HCEC 1CT (cell line): ENCODE results near the gene CYP19A1.

Source experiments
- DNase-seq: peaks from one replicate; pipeline ENCODE4 v3.0.0-alpha.2; 2017

CYP19A1 gene

DNA sequence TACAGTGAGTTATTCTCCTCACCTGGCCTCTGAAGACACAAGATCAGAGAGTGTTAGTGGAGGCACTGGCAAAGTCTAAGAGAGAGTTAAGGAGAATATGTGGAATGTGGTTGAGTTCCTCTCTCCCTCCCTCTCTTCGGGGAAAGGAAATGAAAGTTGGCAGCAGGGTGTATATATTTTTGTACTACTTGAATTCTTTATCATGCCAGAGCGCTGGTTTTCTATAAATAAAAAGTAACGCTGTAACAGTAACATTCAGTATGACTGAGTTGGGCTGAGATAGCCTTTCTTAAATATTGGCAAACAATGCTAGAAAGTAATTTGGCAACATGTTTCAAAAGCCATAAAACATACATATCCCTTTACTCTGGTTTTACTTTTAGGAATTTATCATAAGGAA is 166.2 kb downstream of the CYP19A1 start:
- DNase-seq = peak; percentile 15

DNA sequence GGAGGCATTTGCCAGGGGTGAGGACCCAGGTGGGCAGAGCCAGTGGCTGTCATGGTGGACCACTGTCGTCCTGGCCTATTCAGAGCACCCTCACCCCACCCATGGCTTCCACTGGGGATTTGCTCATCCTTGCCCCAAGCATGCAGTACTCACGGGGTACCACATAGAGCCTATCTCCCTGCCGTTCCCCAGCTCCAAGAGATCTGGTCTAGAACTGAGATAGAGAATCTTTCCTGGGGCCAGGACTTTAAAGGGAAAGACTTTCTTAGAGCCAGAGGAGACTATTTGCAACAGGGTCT is 166.8 kb downstream of the CYP19A1 start:
- DNase-seq = no peak

DNA sequence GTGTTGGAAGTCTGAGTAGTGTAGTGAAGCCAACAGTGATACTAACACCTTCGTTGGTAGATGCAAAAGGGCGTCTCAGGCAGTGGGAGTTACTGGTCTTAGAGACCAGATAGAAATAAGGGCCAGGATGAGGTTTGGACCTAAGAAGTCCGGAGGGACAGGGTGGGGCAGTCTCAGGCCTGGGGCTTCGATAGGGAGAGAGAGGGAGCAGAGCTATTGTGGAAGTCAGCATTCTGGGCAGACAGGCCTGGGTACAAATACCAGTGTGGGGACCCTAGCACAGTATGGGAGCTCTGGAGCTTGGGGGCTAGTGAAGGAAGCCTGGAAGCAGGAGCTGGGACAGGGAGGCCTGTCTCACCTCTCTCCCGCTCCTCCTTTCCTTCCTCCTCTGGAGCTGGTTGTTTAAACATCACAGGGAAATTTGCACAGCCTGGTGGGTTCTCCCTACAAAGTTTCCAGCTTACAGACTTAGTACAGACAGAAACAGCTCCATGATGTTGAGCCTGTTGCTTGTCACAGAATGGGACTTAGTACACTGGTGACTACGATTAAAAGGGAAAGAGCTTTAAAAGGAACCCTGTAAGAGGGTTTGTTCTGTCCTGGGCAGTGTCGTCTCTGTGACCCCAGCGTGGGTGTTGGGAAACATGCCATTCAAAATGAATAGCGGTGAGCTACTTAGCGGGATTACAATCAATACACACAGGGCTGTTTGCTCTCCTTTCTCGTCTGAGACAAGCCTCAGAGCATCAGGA is 167.3 kb downstream of the CYP19A1 start:
- no peak for DNase-seq

DNA sequence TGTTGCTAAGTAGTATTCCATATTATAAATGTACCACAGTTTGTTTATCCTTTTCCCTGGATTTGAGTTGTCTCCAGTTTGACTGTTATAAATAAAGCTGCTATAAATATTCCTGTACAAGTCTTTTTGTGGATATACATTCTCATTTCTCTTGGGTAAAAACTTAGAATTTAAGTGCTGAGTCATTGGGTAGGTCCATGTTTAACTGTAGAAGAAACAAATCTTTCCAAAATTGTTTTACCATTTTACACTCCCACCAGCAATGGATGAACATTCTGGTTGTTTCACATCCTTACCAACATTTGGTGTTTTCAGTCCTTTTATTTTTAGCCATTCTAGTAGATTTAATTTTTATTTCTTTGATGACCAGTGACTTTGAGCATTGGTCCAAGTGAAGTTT is 169.7 kb downstream of the CYP19A1 start:
- no peak for DNase-seq

DNA sequence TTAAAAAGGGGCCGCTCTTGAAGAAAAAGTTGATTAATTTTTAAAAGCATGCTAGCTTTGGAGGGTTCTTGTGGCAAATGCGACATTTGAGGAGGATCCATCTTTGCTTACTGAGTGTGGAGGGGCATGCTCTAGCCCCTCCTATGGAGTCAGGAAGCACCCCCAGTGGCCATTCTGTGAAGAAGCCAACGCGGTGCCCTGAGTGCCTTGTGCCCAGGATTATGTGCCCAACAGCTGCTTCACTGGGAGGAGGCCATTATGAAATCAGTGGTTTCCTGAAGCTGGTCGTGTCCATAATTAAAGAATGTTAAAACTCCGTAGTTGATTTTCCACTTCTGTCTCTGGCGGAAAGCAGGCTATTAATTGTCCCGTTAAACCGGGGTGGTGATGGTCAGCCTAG is 174.6 kb downstream of the CYP19A1 start:
- DNase-seq = no peak

DNA sequence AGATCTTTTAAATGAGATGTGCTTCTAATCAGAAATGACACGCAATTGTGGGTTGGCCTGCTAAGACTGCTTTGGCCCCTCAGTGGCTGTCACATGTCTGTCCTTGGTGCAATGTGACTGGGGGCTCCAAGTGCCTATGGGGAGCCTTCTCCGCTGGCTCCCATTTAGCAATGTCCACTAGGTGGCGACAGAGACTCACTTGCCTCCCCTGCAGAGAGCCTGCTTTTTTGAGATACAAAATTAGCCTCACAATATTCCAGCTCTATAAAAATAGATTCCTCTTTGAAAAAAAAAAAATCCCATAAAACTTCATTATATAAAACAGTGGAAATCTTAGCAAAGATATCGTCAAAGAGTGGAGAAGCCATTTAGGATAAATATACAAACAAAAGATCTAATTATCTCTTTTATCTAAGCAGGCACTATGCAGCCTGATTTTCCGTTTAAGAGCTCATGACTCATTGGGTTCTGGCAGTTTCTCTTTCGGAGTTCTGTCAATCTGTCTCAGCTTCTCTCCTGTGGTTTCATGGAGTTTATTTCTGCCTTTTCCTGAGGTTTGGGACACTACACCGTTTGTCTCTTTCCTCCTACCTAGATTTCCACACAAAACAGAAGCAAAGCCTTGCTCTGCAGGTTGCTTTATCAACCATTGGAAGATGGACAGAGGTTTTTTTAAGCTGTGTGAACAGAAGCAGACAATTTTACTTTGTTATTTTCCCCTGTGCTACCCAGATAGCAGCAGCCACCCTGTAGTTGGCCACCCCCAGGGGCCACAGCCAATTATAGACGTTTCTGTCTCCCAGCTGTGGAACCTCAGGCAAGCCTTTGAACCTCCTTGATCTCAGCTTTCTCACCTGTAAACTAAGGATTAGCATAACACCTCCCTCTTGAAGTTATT is 175.3 kb downstream of the CYP19A1 start:
- DNase-seq = peak; percentile 77

DNA sequence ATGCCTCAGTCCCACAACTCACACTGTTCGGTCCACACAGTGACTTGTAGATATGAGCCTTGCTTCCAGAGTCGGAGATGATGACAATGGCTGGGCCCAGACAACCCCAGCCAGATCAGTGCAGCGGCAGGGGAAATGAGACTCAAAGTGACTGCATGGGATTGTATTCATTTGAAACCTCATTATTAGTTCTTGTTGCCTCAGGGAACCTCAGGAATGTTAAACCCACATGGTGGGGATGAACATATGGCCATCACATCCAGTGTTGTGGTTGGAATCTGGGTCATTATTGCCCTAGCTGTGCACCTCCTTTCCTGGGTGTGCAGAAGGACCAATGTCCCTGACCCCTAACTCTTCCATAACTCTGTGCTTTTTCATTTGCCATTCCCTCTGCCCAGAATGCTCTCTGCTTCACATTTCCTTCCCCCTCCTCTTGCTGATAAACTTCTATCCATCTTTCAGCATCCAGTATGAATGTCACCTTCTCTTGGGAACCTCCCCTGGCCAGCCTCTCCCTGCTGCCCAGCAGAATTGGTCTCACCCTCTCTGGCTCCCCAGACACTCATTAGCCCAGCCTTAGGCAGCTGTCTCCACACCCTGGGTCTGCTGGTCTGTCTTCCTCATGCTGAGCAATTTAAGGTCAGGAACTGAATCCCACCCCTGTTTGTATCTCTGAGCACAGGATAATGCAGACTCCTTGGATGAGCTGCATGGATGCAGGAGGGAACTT is 176.7 kb downstream of the CYP19A1 start:
- DNase-seq = peak; percentile 33

DNA sequence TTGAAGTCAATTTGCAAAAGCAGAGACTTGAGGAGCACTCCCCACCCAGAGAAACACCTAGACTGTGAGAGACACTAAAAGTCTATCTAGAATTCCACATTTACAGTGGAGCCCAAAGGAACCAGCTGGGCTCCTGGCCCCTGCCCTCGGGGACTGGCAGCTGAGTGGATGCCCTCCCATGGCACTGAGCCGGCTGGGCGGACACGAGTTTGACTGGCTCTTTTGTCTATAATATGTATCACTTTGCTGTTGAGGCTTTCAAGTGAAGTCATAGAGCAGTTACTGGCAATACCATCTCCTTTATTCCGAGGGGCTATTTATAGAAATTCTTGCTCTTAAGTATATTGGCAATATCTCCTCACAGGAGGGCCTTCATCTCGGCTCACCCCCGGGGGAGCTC is 177.9 kb downstream of the CYP19A1 start:
- no peak for DNase-seq
